Adrenal gland (tissue), 5 donors: ENCODE data around the gene IMPA2.

Experiments used
- POLR2A ChIP-seq, 2 donors: fragments of 450-650 bp; IDR thresholded peaks; one replicate each; pipeline ENCODE4 v1.6.1; 2017; ENCODE audit warnings: antibody characterized with exemption in 2 of 2, mild to moderate bottlenecking in 2 of 2, moderate library complexity in 1 of 2
- TF ChIP-seq, protein P1 (sequence below), 6 experiments: fragments of 450-650 bp in 4 of 6; fragments of 200-600 bp in 2 of 6; sonication (generic) in 1 of 6; IDR thresholded peaks; 1 replicate in 5 of 6; 2 replicates in 1 of 6; pipeline versions ENCODE4 v1.5.1 to v1.8.0; 2016 to 2021; ENCODE audit warnings: antibody characterized with exemption in 6 of 6, mild to moderate bottlenecking in 2 of 6, moderate library complexity in 1 of 6
- donor health status: DM: no; HTN: no; CAD: no.

DNA sequence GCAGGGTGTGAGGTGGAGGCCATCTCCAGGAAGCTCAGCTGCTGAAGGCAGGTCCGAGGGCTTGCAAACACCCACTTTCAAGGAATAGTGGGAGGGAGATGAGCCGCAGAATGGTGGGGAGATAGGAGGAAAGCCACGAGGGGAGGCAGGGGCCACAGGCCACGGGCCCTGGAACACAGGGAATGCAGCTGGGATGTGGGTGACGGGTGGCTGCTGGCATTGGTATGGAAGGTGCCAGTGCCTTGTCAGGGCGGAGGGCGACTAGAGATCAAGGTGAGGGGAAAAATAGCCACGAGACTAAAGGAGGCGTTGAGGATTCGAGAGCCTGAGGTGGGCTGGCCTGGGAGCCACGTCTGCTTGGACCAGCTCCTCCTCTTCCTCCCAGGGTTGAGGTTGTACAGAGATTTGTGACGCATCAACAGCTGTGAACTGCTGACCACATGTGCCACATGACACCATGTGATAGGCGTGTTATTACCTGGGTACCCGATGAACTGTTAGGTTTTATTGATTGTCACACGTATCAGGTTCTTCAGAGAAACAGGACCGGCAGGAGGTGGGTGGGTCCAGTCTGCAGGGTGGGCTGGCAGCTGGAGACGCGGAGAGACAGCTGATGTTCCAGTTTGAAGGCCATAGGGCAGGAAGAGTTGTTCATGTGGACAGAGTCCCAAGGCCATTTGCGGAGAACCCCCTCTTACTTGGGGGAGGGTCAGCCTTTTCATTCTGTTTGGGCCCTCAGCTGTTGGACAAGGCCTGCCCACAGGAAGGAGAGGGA, 9.9 kb downstream of the IMPA2 start:
- TF ChIP-seq, protein P1, sequence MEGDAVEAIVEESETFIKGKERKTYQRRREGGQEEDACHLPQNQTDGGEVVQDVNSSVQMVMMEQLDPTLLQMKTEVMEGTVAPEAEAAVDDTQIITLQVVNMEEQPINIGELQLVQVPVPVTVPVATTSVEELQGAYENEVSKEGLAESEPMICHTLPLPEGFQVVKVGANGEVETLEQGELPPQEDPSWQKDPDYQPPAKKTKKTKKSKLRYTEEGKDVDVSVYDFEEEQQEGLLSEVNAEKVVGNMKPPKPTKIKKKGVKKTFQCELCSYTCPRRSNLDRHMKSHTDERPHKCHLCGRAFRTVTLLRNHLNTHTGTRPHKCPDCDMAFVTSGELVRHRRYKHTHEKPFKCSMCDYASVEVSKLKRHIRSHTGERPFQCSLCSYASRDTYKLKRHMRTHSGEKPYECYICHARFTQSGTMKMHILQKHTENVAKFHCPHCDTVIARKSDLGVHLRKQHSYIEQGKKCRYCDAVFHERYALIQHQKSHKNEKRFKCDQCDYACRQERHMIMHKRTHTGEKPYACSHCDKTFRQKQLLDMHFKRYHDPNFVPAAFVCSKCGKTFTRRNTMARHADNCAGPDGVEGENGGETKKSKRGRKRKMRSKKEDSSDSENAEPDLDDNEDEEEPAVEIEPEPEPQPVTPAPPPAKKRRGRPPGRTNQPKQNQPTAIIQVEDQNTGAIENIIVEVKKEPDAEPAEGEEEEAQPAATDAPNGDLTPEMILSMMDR (IDR thresholded peaks at IDR 0.05) = no peak
- TF ChIP-seq POLR2A (IDR thresholded peaks at IDR 0.05) = no peak
